HG02981 (cell line): Measurements from ENCODE around the gene FOXF1.

Experiments used
- ATAC-seq: cut with Tn5 transposase; IDR thresholded peaks from one replicate; pipeline ENCODE4 v1.9.1; 2021; ENCODE audit warnings: mild to moderate bottlenecking, moderate library complexity; ENCODE audit not compliant: unreplicated experiment

The FOXF1 gene

DNA sequence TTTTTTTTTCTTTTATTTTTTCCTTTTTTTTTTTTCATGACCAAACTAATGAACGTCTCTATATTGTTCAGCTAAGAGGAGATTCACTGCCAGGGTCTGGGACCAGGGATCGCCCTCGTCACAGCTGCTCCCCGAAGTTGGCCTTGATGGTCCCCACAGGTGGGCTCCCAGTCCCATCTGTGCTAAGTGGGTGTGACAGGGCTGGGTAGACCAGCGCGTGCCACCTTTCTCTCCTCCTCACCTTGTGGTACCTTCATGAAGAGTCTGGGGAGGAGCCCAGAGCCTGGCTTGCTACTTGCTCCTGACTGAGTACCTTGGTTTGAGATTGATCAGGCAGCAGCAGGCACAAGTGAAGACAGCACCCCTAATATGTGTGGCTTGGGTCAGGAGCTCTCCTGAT lies 6.5 kb upstream of the FOXF1 start:
- no peak for ATAC-seq

GRCh38 chr16:86504315-86505184 lies 5.8 kb upstream of the FOXF1 start:
- ATAC-seq = no peak

- ATAC-seq = no peak
These were observed 5.0 kb upstream of the FOXF1 start for GRCh38 chr16:86505185-86505898.

GRCh38 chr16:86505899-86506864 lies 4.1 kb upstream of the FOXF1 start:
- ATAC-seq = no peak

- ATAC-seq = no peak
These were observed 2.9 kb upstream of the FOXF1 start for GRCh38 chr16:86507173-86508027.

DNA sequence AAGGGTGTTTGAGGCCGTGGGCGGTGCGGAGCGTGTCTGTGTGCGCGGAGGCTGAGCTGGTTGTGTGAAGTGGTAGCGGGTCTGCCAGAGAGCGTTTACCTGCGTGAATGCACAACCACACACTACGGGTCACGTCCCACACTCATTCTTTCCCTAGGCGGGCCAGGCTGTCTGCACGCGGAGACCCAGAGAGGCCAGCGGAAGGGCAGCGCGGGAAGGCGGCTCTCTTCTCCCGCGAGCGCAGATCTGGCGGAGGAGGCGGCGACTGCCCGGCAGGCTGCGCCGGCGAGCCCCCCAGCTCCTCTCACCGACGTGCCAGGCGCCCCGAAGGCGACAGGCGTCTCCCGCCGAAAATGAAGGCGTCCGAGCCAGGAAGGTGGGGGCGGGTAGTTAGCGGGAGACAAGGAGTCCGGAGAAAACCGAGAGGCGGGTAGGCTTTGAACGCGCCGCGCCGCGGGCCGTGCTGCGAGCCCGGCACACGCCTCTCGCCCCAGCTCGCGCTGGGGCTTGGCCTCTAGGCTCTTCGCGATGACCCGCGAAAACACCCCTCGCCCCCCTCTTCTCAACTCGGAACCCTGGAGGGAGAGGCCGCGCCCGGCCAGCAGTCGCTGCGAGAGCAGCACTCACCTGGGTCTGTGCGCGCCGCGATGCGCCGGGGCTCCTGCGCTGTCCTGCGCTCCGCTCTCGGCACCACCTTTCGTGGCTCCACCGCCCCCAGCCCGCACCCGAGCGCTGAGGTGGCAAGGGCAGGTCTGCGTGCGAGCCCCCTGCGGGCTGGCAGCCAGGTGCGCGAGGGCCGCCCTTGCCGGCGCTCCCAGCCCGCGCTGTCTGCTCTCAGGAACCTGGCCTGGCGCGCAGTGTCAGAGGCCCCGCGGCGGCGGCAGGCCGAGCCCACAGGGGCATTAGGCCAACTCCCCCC lies 2.0 kb upstream of the FOXF1 start:
- ATAC-seq = no peak

GRCh38 chr16:86508947-86509758 lies 1.2 kb upstream of the FOXF1 start:
- no peak for ATAC-seq

- no peak for ATAC-seq
These were observed 415 bp upstream of the FOXF1 start for GRCh38 chr16:86509759-86510464.

GRCh38 chr16:86511317-86512161 lies 1.2 kb downstream of the FOXF1 start:
- ATAC-seq = no peak

DNA sequence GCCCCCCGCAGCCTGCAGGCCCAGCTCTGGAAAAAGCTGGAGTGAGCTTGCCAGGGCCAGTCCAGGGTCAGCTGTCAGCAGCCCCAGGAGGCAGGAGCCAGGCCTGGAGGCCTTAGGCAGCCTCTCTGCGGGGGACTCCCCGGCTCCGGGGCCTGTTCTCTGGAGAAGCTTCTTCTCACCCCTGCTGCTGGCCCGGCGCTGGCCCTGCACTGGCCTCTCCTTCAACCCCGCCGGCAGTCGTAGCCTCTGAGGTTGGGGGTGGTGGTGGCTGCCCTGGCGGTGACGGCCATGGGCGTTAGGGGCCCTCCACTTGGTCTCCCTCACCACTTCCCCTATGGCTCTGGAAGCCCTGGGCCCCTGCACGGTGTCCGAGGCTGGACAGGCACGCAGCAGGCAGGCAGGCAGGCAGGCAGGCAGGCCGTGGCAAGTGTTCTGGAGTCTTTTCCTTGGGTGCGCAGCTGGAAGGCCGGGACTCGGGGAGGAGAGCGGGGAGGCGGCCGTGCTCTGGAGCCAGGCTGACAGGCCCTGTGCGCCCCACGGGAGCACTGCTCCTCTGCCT lies 2.1 kb downstream of the FOXF1 start:
- ATAC-seq = no peak

DNA sequence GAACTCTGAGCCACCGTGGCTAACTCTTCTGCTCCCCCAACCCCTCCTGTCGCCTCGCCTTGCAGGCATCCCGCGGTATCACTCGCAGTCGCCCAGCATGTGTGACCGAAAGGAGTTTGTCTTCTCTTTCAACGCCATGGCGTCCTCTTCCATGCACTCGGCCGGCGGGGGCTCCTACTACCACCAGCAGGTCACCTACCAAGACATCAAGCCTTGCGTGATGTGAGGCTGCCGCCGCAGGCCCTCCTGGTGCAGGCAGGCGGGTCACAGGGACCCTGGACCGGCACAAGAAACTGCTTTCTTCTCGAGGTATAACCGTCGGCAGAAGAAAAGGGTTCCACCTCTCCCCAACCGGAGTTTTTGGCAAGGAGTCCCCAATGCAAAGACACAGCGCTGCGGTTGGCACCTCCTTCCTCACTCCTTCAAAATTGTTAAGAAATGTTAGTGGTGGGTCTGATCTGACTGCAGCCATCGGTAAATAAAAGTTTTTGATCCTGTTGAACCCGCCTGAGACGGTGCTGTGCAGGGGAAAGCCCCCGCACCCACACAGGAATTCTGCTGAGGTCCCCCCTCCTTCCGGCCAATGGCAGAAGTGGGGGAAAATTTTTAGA lies 2.6 kb downstream of the FOXF1 start:
- no peak for ATAC-seq

GRCh38 chr16:86513471-86514277 lies 3.3 kb downstream of the FOXF1 start:
- ATAC-seq = no peak

- no peak for ATAC-seq
These were observed 4.4 kb downstream of the FOXF1 start for GRCh38 chr16:86514481-86515376.

DNA sequence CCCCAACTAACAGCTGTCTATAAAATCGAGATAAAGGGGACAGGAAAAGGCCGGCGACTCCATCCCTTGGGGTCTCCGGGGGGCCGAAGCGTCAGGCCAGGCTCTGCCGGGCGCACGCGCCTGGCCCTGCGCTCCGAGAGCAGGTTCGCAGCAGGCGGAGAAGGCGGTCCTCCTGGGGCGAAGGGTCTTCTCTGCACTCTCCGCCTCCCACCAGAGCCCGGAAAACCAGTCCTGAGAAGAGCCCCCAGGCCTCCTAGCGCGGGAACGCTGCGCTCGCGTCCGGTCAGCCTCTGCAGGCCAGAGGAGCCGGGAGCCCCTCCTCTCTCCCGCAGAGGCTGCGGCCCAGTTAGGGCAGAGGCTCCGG lies 5.1 kb downstream of the FOXF1 start:
- no peak for ATAC-seq
